ENCODE results near the gene NLN.

GRCh38 chr5:65776441-65777141 is 54.6 kb downstream of the NLN start:
- TF ChIP-seq CTCF (IDR thresholded peaks at IDR 0.05), result no peak
- no peak for TF ChIP-seq POLR2AphosphoS5 (IDR thresholded peaks at IDR 0.05)
